Stimulated activated CD8-positive, alpha-beta memory T cell treated with anti-CD3 and anti-CD28 coated beads, Interleukin-7, amount 100 ng/mL, for 4 hours (primary cell): ENCODE measurements around the gene TMEM115.

Experiments used
- DNase-seq, 2 donors: peaks; one replicate each; pipeline ENCODE4 v3.0.0-alpha.2; 2020; ENCODE audit warnings: low read depth in 2 of 2

TMEM115 gene

GRCh38 chr3:50358911-50359759 lies at the start of gene TMEM115:
Gene TMEM115, minus strand, starts transcription at chr3:50359521. Its CDS starts 458 bp downstream, at chr3:50359063.
- DNase-seq: peak; percentile 92 to 96

DNA sequence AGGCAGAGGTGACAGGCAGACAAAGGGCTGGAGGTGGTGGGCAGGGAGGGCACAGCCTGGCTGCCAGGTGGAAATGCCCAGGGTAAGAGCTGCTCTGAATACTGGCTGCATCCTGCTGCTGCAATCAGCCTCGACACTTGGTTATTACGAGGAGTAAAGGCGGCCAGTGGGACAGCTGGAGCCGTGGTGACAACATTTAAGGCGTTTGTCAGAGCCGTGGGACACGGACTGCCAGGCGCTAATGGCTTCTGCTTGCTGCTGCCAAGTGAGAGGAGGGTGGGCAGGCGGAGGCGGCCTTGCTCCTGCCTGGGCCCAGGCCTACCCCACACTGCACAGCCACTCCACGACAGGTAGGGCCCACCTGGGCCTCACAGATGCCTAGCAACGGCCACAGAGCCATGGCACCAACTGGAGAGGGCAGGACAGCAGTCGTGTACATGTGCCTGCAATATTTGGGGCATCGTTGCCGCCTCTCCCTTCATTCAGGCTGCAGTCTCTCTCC lies 49.2 kb upstream of the TMEM115 start:
- DNase-seq: no peak

DNA sequence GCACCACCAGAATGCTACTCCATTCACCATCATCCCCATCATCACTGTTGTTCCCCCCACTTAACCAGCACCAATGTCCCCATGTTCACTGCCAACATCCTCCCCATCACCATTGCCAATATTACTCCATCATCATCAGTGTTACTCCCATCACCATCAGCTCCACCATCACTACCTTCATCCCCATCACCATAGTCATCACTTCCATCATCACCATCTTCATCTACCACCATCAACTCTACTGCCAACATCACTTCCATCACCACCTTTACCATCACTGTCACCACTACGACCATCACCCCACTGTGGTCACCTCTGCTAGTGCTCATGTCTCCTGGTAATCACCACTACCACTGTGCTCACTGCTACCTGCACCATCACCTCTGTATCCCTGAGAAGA lies 47.2 kb upstream of the TMEM115 start:
- no peak for DNase-seq

- DNase-seq: no peak
Measured at GRCh38 chr3:50405249-50405648, 45.9 kb upstream of the TMEM115 start.

GRCh38 chr3:50401978-50402595 lies 42.8 kb upstream of the TMEM115 start:
- DNase-seq: no peak

- no peak for DNase-seq
Measured at GRCh38 chr3:50396502-50396901, 37.2 kb upstream of the TMEM115 start.

DNA sequence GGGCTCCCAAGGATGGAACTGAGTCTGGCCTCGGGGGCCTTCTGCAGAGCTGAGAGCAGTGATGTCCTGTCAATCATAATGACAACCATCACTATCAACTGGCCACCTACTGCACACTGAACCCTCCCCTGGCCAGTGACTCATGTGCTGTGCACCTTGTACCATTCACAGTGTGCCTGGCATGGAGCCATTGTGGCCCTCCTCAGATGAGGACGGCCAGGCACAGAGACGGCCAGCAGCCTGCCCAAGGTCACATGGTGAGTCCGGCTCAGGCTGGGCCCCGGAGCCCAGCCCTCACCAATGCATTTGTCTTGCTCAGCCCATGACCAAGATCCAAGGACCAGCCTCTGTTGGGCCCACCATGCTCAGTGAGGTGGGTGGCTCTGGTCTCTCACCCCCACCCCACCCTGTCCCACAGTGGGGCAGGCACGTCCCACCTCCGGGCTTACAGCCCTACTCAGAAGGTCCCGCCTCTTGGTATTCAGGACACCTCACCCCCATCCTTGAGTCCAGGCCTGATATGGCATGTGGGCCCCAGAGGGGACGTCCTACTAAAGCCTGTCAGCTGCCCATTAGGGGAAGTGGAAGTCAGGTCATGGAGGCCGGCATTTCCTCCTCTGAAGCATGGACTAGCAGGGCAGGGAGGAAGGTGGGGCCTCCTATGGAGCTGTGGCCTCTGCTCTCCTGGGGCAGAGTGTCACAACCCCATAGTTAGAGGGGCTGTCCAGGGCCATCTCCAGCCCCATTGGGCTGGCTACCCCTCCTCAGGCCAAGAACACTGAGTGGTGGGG lies 35.9 kb upstream of the TMEM115 start:
- DNase-seq: no peak

GRCh38 chr3:50393061-50393460 lies 33.7 kb upstream of the TMEM115 start:
- no peak for DNase-seq

GRCh38 chr3:50392101-50392715 lies 32.9 kb upstream of the TMEM115 start:
- DNase-seq: no peak

DNA sequence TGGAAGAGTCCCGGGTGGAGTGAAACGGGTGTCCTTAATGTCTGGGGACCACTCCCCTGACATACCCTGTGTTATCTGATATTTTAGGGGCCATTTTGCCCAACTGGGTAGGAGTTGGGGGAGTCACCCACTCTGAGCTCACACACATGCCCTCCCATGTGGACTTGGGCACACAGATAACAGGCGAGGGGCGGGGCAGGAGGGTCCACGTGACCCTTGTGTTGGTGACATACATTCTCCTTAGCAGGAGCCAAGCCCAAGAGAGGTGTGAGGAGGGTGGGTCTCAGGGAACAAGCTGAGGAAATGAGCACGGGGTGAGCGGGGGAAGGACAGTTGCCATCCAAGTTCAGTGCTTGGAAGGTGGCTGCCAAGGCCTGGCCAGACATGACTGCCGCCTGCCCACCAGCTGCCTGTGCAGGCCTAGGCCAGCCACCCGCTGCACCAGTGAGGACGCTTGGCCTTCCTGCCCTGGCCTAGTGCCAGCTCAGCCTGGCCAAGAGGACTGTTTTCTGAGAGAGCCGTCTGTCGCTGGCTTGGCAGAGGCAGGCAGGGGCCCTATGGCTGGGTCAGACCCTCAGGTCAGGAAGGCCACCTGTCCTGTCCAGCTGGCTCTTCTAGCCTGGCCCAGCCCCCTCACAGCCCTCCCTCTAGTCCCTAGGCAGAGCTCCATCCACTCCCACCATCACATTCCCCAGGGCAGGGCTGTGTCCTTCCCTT lies 31.3 kb upstream of the TMEM115 start:
- DNase-seq: no peak

- DNase-seq: no peak
Measured at GRCh38 chr3:50389414-50389767, 30.1 kb upstream of the TMEM115 start.

DNA sequence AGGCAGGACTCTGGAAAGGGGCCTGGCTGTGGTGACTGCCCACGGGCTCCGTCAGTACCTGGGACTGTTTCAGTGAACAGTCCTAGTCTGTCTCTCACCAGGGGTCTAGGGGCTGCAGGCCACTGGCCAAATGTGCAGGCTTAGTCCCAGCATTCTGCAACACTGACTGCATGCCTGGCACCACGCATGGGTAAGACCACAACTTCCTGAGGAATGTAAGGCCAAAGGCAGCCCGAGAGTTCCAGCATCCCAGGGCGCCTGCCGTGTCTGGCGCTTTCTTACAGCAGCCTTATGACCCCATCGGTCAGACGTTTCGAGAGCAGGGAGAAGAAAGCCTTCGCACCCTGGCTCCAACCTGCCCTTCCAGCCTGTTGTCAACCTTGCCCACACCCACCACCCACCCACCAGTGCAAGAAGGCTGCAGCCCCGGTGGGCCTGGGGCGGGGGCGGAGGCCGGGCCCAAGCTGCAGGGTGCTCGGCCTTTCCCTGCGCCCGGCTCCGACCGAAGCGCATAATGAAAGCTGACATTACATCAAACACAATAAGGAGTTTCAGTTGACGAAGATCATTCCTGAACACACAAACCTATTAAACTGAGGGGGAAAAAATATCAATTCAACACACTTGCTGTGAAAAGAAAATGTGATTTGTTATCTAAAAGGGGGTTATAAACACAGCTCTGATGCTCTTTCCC lies 29.5 kb upstream of the TMEM115 start:
- no peak for DNase-seq

- DNase-seq: no peak
Measured at GRCh38 chr3:50388016-50388719, 28.8 kb upstream of the TMEM115 start.

DNA sequence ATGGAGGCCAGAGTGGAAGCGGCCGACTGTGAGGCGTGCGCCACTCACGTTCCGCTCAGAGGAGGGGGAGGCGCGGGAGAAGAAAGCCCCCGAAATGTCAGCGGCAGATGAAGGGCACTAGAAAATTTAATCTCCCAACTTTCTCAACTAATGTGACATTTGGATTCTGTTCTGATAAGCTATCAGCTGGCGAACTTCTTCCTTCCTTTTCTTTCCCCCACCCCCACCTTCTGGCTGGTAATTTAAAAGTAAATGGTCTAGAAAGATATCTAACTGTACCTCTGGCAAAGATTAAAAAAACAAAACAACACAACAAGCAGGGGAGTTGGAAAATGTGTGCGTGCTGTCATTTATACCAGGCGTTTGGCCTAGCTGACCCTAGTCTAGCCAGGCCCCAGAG lies 26.4 kb upstream of the TMEM115 start:
- no peak for DNase-seq

GRCh38 chr3:50383750-50384149 lies 24.4 kb upstream of the TMEM115 start:
- no peak for DNase-seq

GRCh38 chr3:50382722-50383121 lies 23.4 kb upstream of the TMEM115 start:
- no peak for DNase-seq

DNA sequence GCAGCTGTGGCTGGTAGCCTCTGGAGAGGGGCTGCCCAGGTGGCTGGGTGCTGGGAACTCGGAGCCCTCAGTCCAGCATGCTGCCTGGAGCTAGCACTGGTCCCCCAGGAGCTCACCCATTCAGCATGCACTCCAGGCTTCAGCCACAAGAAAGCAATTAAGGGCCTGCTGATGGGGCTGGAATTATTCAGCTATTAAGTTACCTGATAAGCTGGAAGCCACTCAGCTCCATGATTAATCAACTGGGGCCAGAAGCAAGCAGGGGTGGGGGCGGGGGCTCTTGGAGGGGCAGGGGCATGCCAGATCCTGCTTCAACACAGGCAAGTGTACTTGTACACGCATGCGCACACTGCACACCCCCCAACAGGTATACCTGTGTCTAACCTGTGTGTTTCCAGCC lies 22.1 kb upstream of the TMEM115 start:
- no peak for DNase-seq

DNA sequence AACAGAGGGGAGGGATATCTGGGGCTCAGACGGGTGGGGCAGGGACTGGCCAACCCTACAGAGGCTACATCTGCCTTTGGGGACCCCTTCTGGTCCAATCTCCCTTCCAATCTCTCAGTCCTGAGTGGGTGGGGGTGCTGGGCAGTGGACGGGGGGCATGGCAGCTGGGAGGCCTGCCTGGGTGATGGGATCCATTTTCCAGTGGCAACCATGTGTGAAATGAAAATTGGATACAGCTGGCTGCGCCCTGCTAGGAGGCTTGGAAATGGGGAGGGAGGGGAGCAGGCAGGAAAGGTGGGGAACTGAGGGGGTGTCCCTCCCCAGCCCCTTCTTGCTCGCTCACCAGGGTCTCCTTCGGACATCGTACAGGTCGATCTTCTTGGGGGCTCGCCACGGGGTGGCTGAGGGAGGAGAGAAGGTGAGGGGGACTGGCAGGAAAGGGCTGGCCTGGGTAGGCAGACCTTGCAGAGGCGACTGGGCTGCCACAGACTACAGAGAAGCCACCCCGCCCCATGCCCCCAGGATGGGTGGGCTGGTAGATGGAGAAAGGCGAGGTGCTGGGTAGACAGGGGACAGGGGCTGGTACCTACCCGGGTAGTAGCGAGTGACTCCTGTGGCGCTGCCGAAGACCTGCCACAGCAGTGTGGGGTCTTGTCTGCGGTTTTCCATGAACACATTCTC lies 21.2 kb upstream of the TMEM115 start:
- DNase-seq: no peak

DNA sequence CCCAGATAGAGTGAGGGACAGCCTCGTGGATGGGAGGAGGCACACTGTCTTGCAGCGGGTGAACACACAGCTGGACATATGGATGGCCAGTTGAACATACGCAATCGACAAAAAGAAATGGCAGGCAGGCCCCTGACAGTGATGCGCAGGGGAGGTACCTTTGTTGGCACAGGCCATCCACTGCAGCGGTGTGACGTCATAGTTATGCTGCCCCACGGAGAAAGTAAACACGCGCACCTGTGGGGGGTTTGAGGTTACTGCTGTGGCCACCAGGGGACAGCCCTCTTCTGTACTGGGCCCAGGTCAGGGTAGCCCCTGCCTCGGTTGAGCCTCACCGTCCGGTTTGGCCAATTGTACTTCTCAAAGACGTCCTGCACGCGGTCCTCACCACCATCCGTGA lies 19.4 kb upstream of the TMEM115 start:
- no peak for DNase-seq

- DNase-seq: no peak
Measured at GRCh38 chr3:50378024-50378423, 18.7 kb upstream of the TMEM115 start.
